A673 (cell line): ENCODE data around the gene KLF7.

Experiments
- EZH2 ChIP-seq: fragments of 200-600 bp; sonication (generic); IDR thresholded peaks from 2 replicates; pipeline ENCODE4 v1.6.1; 2017; ENCODE audit warnings: borderline replicate concordance, low read depth, mild to moderate bottlenecking, mixed read lengths, antibody characterized with exemption, low read length; ENCODE audit not compliant: poor library complexity, severe bottlenecking
- TF ChIP-seq, protein P1 (sequence below): fragments of 300-800, 200-600 bp; sonication (generic); conservative IDR thresholded peaks from 2 replicates; pipeline ENCODE4 v1.5.1; 2017; ENCODE audit warnings: low read depth, mild to moderate bottlenecking, antibody characterized with exemption, low read length, moderate library complexity, mixed read lengths

DNA sequence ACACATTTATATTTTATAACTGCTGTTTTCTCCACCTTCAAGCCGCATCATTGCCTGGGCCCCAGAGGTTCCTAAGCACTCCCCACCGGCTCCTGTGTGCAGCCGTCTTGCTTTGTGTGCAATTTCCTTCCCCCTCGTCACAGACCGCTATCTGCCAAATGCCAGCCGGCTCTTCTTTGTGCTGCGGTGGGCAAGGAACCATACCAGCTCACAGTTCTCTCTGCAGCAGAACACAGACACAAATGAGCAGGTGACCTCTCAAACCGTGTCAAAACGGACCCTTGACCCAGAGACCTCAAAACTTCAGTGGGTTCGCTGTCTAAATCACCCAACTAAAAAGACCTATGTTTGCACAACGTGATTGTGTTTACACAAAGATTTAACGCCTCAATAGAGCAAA lies 58.2 kb downstream of the KLF7 start:
- TF ChIP-seq, protein P1, sequence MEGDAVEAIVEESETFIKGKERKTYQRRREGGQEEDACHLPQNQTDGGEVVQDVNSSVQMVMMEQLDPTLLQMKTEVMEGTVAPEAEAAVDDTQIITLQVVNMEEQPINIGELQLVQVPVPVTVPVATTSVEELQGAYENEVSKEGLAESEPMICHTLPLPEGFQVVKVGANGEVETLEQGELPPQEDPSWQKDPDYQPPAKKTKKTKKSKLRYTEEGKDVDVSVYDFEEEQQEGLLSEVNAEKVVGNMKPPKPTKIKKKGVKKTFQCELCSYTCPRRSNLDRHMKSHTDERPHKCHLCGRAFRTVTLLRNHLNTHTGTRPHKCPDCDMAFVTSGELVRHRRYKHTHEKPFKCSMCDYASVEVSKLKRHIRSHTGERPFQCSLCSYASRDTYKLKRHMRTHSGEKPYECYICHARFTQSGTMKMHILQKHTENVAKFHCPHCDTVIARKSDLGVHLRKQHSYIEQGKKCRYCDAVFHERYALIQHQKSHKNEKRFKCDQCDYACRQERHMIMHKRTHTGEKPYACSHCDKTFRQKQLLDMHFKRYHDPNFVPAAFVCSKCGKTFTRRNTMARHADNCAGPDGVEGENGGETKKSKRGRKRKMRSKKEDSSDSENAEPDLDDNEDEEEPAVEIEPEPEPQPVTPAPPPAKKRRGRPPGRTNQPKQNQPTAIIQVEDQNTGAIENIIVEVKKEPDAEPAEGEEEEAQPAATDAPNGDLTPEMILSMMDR = no peak
- TF ChIP-seq EZH2 = no peak
